Measurements from ENCODE around the gene SCTR.

SCTR gene

GRCh38 chr2:119545754-119546446 is 21.6 kb upstream of the SCTR start:
- H3F3A ChIP-seq (ENCODE audit: insufficient read depth, low read length): no peaks in the 10 kb centered on the region
- no peak overlapping the region for H3K4me3 ChIP-seq (ENCODE audit: low read length)
- TF ChIP-seq EZH2phosphoT487 (IDR thresholded peaks at IDR 0.05; ENCODE audit: low read length) (no peak), EZH2 (optimal IDR thresholded peaks at IDR 0.05; ENCODE audit: low read depth, low read length) (no peak)
- no peak overlapping the region for H2AFZ ChIP-seq (ENCODE audit: low read length)
- no peaks in the 10 kb centered on the region for H4K20me1 ChIP-seq (ENCODE audit: insufficient read depth, low read length)
- no peaks in the 10 kb centered on the region for H3K4me1 ChIP-seq (ENCODE audit: low read length)
- no peaks in the 10 kb centered on the region for H3K9me2 ChIP-seq (replicated peaks; ENCODE audit: insufficient read depth, low read length)
- no peaks in the 10 kb centered on the region for H3K9me3 ChIP-seq (replicated peaks; ENCODE audit: insufficient read depth, low read length)
- no peak overlapping the region for H3K27ac ChIP-seq (ENCODE audit: low read length)
- DNase-seq: no peak
- no peaks in the 10 kb centered on the region for H3K79me2 ChIP-seq (ENCODE audit: low read length)
- no peak overlapping the region for H3K4me2 ChIP-seq (ENCODE audit: low read depth, low read length)
- H3K36me3 ChIP-seq (replicated peaks; ENCODE audit: insufficient read depth, low read length): no peaks in the 10 kb centered on the region
- peaks cover 8% of the 10 kb centered on the region; the same call in 1 of the 2 replicates for H3K27me3 ChIP-seq (replicated peaks; ENCODE audit: insufficient read depth, low read length)
- H3K9ac ChIP-seq (ENCODE audit: low read length): no peak overlapping the region

GRCh38 chr2:119544939-119545475 is 20.7 kb upstream of the SCTR start:
- no peaks in the 10 kb centered on the region for H3F3A ChIP-seq (ENCODE audit: insufficient read depth, low read length)
- H3K4me2 ChIP-seq (ENCODE audit: low read depth, low read length): peak overlapping the region; percentile 89; the same call in 1 of the 2 replicates
- TF ChIP-seq EZH2 (optimal IDR thresholded peaks at IDR 0.05; ENCODE audit: low read depth, low read length) (no peak), EZH2phosphoT487 (IDR thresholded peaks at IDR 0.05; ENCODE audit: low read length) (no peak), CTCF (IDR thresholded peaks at IDR 0.05; ENCODE audit: low read length) (no peak)
- no peak for DNase-seq
- H3K9me2 ChIP-seq (replicated peaks; ENCODE audit: insufficient read depth, low read length): no peaks in the 10 kb centered on the region
- H3K9me3 ChIP-seq (replicated peaks; ENCODE audit: insufficient read depth, low read length): no peaks in the 10 kb centered on the region
- H3K27me3 ChIP-seq (replicated peaks; ENCODE audit: insufficient read depth, low read length): peaks cover 8% of the 10 kb centered on the region; the same call in 1 of the 2 replicates
- no peaks in the 10 kb centered on the region for H3K36me3 ChIP-seq (replicated peaks; ENCODE audit: insufficient read depth, low read length)
- no peaks in the 10 kb centered on the region for H3K79me2 ChIP-seq (ENCODE audit: low read length)
- peak overlapping the region; percentile 79; the same call in 1 of the 2 replicates for H3K4me3 ChIP-seq (ENCODE audit: low read length)
- H3K4me1 ChIP-seq (ENCODE audit: low read length): no peaks in the 10 kb centered on the region
- peak overlapping the region; percentile 72; the same call in 1 of the 2 replicates for H2AFZ ChIP-seq (ENCODE audit: low read length)
- no peak overlapping the region for H3K9ac ChIP-seq (ENCODE audit: low read length)
- no peaks in the 10 kb centered on the region for H4K20me1 ChIP-seq (ENCODE audit: insufficient read depth, low read length)
- H3K27ac ChIP-seq (ENCODE audit: low read length): no peak overlapping the region

- Histone ChIP-seq H3K9me2 (replicated peaks; ENCODE audit: insufficient read depth, low read length) (no peaks in the 10 kb centered on the region), H3F3A (ENCODE audit: insufficient read depth, low read length) (no peaks in the 10 kb centered on the region), H3K27me3 (replicated peaks; ENCODE audit: insufficient read depth, low read length) (peaks cover 8% of the 10 kb centered on the region; the same call in 1 of the 2 replicates), H2AFZ (ENCODE audit: low read length) (peak within 1 kb of the TSS; percentile 93), H3K79me2 (ENCODE audit: low read length) (no peaks in the 10 kb centered on the region), H3K4me3 (ENCODE audit: low read length) (peak within 1 kb of the TSS; percentile 79), H3K9me3 (replicated peaks; ENCODE audit: insufficient read depth, low read length) (no peaks in the 10 kb centered on the region), H3K9ac (ENCODE audit: low read length) (peak within 1 kb of the TSS; percentile 86), H3K4me2 (ENCODE audit: low read depth, low read length) (peak within 1 kb of the TSS; percentile 89), H3K36me3 (replicated peaks; ENCODE audit: insufficient read depth, low read length) (no peaks in the 10 kb centered on the region), H3K4me1 (ENCODE audit: low read length) (no peaks in the 10 kb centered on the region), H3K27ac (ENCODE audit: low read length) (no peak within 1 kb of the TSS), H4K20me1 (ENCODE audit: insufficient read depth, low read length) (no peaks in the 10 kb centered on the region)
- DNase-seq: peak; percentile 85
- TF ChIP-seq EZH2phosphoT487 (IDR thresholded peaks at IDR 0.05; ENCODE audit: low read length) (no peak), EZH2 (optimal IDR thresholded peaks at IDR 0.05; ENCODE audit: low read depth, low read length) (no peak), CTCF (IDR thresholded peaks at IDR 0.05; ENCODE audit: low read length) (no peak)
These were observed 20.0 kb upstream of the SCTR start, which contains the start of gene CFAP221 for GRCh38 chr2:119544075-119544938. Gene CFAP221, plus strand, starts transcription at chr2:119544449. Its CDS starts 1,683 bp downstream, at chr2:119546132.
